Loucy (cell line): ENCODE data around the gene GPRIN2.
"Not testable (repeated sequence)": the region's sequence is repeated elsewhere in the genome, so short reads cannot be mapped to it uniquely, and the experiment has no call there.

Experiments used
- EZH2phosphoT487 ChIP-seq: fragments of 200-600 bp; IDR thresholded peaks from 2 replicates; pipeline ENCODE4 v1.6.1; 2018; ENCODE audit warnings: antibody characterized with exemption, mild to moderate bottlenecking, moderate library complexity, borderline replicate concordance
- TF ChIP-seq, protein P1 (sequence below): fragments of 200-600 bp; sonication (generic); conservative IDR thresholded peaks from 2 replicates; pipeline ENCODE4 v1.5.1; 2014; ENCODE audit warnings: mild to moderate bottlenecking, antibody characterized with exemption, low read length

GRCh38 chr10:46596570-46596969 lies 40.1 kb upstream of the GPRIN2 start:
- TF ChIP-seq, protein P1, sequence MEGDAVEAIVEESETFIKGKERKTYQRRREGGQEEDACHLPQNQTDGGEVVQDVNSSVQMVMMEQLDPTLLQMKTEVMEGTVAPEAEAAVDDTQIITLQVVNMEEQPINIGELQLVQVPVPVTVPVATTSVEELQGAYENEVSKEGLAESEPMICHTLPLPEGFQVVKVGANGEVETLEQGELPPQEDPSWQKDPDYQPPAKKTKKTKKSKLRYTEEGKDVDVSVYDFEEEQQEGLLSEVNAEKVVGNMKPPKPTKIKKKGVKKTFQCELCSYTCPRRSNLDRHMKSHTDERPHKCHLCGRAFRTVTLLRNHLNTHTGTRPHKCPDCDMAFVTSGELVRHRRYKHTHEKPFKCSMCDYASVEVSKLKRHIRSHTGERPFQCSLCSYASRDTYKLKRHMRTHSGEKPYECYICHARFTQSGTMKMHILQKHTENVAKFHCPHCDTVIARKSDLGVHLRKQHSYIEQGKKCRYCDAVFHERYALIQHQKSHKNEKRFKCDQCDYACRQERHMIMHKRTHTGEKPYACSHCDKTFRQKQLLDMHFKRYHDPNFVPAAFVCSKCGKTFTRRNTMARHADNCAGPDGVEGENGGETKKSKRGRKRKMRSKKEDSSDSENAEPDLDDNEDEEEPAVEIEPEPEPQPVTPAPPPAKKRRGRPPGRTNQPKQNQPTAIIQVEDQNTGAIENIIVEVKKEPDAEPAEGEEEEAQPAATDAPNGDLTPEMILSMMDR: not testable (repeated sequence)
- not testable (repeated sequence) for TF ChIP-seq EZH2phosphoT487
